PFSK-1 (cell line): ENCODE results near the gene KCNH1.

Experiments
- REST ChIP-seq, 2 experiments: IDR thresholded peaks; 2 replicates each; pipeline versions ENCODE4 v1.6.1 to v1.8.0; 2011 to 2012; ENCODE audit warnings: low read depth in 2 of 2, low read length in 2 of 2, control low read depth in 1 of 2, inconsistent platforms in 1 of 2, mild to moderate bottlenecking in 1 of 2, moderate library complexity in 1 of 2; ENCODE audit not compliant: insufficient read depth in 1 of 2
- SIN3A ChIP-seq: IDR thresholded peaks from 2 replicates; pipeline ENCODE4 v1.6.1; 2012; ENCODE audit warnings: mild to moderate bottlenecking, low read length, moderate library complexity, borderline replicate concordance; ENCODE audit not compliant: insufficient read depth

- TF ChIP-seq REST (IDR thresholded peaks at IDR 0.05; ENCODE audit: insufficient read depth in 1 of 2, low read depth in 2 of 2, low read length in 2 of 2), result no peak
- no peak for TF ChIP-seq SIN3A
These were observed 314.7 kb downstream of the KCNH1 start for GRCh38 chr1:210819266-210819665.
